CD4-positive, alpha-beta T cell (primary cell): Measurements from ENCODE around the gene DBT. TPM values are rescaled to one million over a fixed set of nuclear protein-coding genes. Genes with fewer than 3 reads are reported as not detected.

Experiments used
- ATAC-seq: fragments of 200-7000 bp; cut with Tn5 transposase; one replicate; pipeline ENCODE4 v1.10.0; 2022; ENCODE audit warnings: mild to moderate bottlenecking; ENCODE audit not compliant: poor library complexity
- CTCF ChIA-PET: fragments of 350-600 bp; sonication (Branson Sonifier 250); formaldehyde crosslinking; loops from one replicate; lab custom pipeline; 2021; ENCODE audit warnings: antibody characterized with exemption, inconsistent platforms; lab: Charles Lee
- POLR2A ChIA-PET: fragments of 350-600 bp; sonication (Branson Sonifier 250); formaldehyde crosslinking; loops from one replicate; lab custom pipeline; 2021; ENCODE audit warnings: antibody characterized with exemption, inconsistent platforms; lab: Charles Lee
- DNase-seq, 14 experiments: peaks; one replicate each; pipeline ENCODE4 v3.0.0-alpha.2; 2013 to 2020; ENCODE audit warnings: mixed read lengths in 2 of 14
- H3K27ac ChIP-seq, 2 donors: one replicate each; pipeline versions ENCODE4 v1.5.1 to v1.7.0; 2013; ENCODE audit warnings: low read length in 2 of 2, low read depth in 1 of 2, mild to moderate bottlenecking in 1 of 2
- H3K27me3 ChIP-seq, 2 experiments: 1 replicate in 1 of 2; 2 replicates in 1 of 2; pipeline versions ENCODE4 v1.6.1 to v1.7.0; 2013; ENCODE audit warnings: low read length in 2 of 2, control low read depth in 1 of 2, mild to moderate bottlenecking in 1 of 2, moderate library complexity in 1 of 2; ENCODE audit not compliant: insufficient read depth in 2 of 2, control insufficient read depth in 1 of 2
- H3K36me3 ChIP-seq: one replicate; pipeline ENCODE4 v1.6.1; 2013; ENCODE audit warnings: low read length, control low read depth; ENCODE audit not compliant: insufficient read depth
- H3K4me1 ChIP-seq: one replicate; pipeline ENCODE4 v1.6.1; 2013; ENCODE audit warnings: low read length, control low read depth; ENCODE audit not compliant: insufficient read depth
- H3K4me3 ChIP-seq: one replicate; pipeline ENCODE4 v1.5.1; 2013; ENCODE audit warnings: mild to moderate bottlenecking, low read length, moderate library complexity
- H3K9me3 ChIP-seq, 2 experiments: 1 replicate in 1 of 2; 2 replicates in 1 of 2; pipeline versions ENCODE4 v1.6.1 to v1.7.0; 2013; ENCODE audit warnings: low read length in 2 of 2, mild to moderate bottlenecking in 2 of 2, control low read depth in 1 of 2, moderate library complexity in 1 of 2; ENCODE audit not compliant: control insufficient read depth in 1 of 2, insufficient read depth in 1 of 2
- H3K27ac Mint-ChIP-seq: one replicate; pipeline ENCODE4 v1.8.0; 2020; ENCODE audit warnings: mixed read lengths
- H3K27me3 Mint-ChIP-seq: one replicate; pipeline ENCODE4 v1.8.0; 2021; ENCODE audit warnings: mixed read lengths
- H3K36me3 Mint-ChIP-seq: one replicate; pipeline ENCODE4 v1.8.0; 2021; ENCODE audit warnings: low read depth, mixed read lengths
- H3K4me1 Mint-ChIP-seq: one replicate; pipeline ENCODE4 v1.8.0; 2021; ENCODE audit warnings: low read depth, mixed read lengths
- H3K4me3 Mint-ChIP-seq: one replicate; pipeline ENCODE4 v1.8.0; 2020; ENCODE audit warnings: mild to moderate bottlenecking, mixed read lengths
- H3K9me3 Mint-ChIP-seq: one replicate; pipeline ENCODE4 v1.8.0; 2020; ENCODE audit warnings: mixed read lengths
- CTCF ChIP-seq: fragments of 200-600 bp; IDR thresholded peaks from one replicate; pipeline ENCODE4 v1.8.0; 2022; ENCODE audit warnings: antibody characterized with exemption, mild to moderate bottlenecking
- intact Hi-C, 2 experiments: fragments of 100-400 bp; cut with DNase I in 1 of 2; cut with micrococcal nuclease in 1 of 2; formaldehyde crosslinking; loops; one replicate each; pipeline versions ENCODE4 v1.15.1 to v1.9.0; 2023 to 2025; cut with DNase I, micrococcal nuclease
- microRNA-seq: library from miRNA; unstranded; fragments of <30 nt; microRNA quantifications from one replicate; pipeline ENCODE4 v1.2.0, GENCODE V29; 2021; ENCODE audit warnings: borderline microRNAs expressed, borderline replicate concordance
- total RNA-seq, 174 experiments: library from RNA in 2 of 174; stranded (reverse) in 2 of 174; gene quantifications; one replicate each; pipeline ENCODE4 v1.2.3 and lab custom pipeline; 2021 to 2026

The DBT gene
- total RNA-seq, 2 experiments from 2014 or later: 5.3 to 5.4 TPM

GRCh38 chr1:100141192-100141591 is 108.4 kb downstream of the DBT start:
- POLR2A ChIA-PET: no interaction called here

GRCh38 chr1:100137602-100138001 is 112.0 kb downstream of the DBT start:
- no peak overlapping the region for H3K27ac Mint-ChIP-seq
- H3K27me3 Mint-ChIP-seq: no peaks in the 10 kb centered on the region
- no peaks in the 10 kb centered on the region for H3K9me3 Mint-ChIP-seq
- DNase-seq (no peak), ATAC-seq (no peak)
- H3K4me1 Mint-ChIP-seq: peaks cover 47% of the 10 kb centered on the region
- no peak overlapping the region for H3K4me3 Mint-ChIP-seq
- POLR2A ChIA-PET: no interaction called here
- Histone ChIP-seq H3K27ac (no peak overlapping the region), H3K4me3 (no peak overlapping the region), H3K36me3 (peaks cover 60% of the 10 kb centered on the region), H3K9me3 (no peaks in the 10 kb centered on the region), H3K27me3 (no peaks in the 10 kb centered on the region), H3K4me1 (peaks cover 5% of the 10 kb centered on the region)
- peaks cover 75% of the 10 kb centered on the region for H3K36me3 Mint-ChIP-seq
- intact Hi-C loops: loop anchor here in 1 of 2 experiments (10.0 kb wide), 2 partner anchors 333 to 757 kb away; partner anchors contain the start of genes EXTL2 and SLC30A7
- CTCF ChIA-PET: no interaction called here
- no peak for TF ChIP-seq CTCF

More at GRCh38 chr1:100141192-100141591, 108.4 kb downstream of the DBT start:
- no peak for ATAC-seq
- Histone ChIP-seq H3K4me3 (no peak overlapping the region), H3K36me3 (peaks cover 94% of the 10 kb centered on the region), H3K9me3 (no peaks in the 10 kb centered on the region), H3K4me1 (no peaks in the 10 kb centered on the region), H3K27me3 (no peaks in the 10 kb centered on the region), H3K27ac (no peak overlapping the region)
- Mint-ChIP-seq H3K4me3 (no peak overlapping the region), H3K9me3 (no peaks in the 10 kb centered on the region), H3K27ac (peak overlapping the region; percentile 39), H3K27me3 (no peaks in the 10 kb centered on the region), H3K4me1 (peaks cover 18% of the 10 kb centered on the region), H3K36me3 (peaks cover 93% of the 10 kb centered on the region)
- DNase-seq: no peak
- intact Hi-C loops: no loop called here
- TF ChIP-seq CTCF: no peak
- CTCF ChIA-PET: no interaction called here

Small RNAs within 50 kb of the gene (microRNA-seq; reads per million reads assigned to microRNA genes)
- gene MIR553: not detected

Other genes starting within 250 kb of the DBT start
- gene SASS6, start 116.9 kb downstream of the DBT start, total RNA-seq: 1 to 10 TPM; 1.7 to 1.8 TPM
- gene TRMT13, start 116.7 kb downstream of the DBT start, total RNA-seq: 1 to 10 TPM; 6.3 to 6.9 TPM
- 1 to 10 TPM; 1.3 to 1.4 TPM for gene LRRC39, start 71.6 kb downstream of the DBT start, total RNA-seq
- gene RTCA, start 16.4 kb upstream of the DBT start, total RNA-seq: 10 to 100 TPM; 62.1 to 67.1 TPM
- 100 to 1,000 TPM; 174 to 182 TPM for gene CDC14A, start 102.7 kb upstream of the DBT start, total RNA-seq